ENCODE measurements around the gene PLEKHA1.

Gene PLEKHA1

GRCh38 chr10:122373721-122374120 lies 787 bp upstream of the PLEKHA1 start:
- no peak for DNase-seq (ENCODE audit: low read depth)
- peak overlapping the region; percentile 65 for H3K4me3 ChIP-seq (ENCODE audit: low read depth, low read length)

GRCh38 chr10:122374859-122375678 lies 561 bp downstream of the PLEKHA1 start:
- peak overlapping the region; percentile 78 for H3K4me3 ChIP-seq (ENCODE audit: low read depth, low read length)
- DNase-seq (ENCODE audit: low read depth): peak; percentile 30

DNA sequence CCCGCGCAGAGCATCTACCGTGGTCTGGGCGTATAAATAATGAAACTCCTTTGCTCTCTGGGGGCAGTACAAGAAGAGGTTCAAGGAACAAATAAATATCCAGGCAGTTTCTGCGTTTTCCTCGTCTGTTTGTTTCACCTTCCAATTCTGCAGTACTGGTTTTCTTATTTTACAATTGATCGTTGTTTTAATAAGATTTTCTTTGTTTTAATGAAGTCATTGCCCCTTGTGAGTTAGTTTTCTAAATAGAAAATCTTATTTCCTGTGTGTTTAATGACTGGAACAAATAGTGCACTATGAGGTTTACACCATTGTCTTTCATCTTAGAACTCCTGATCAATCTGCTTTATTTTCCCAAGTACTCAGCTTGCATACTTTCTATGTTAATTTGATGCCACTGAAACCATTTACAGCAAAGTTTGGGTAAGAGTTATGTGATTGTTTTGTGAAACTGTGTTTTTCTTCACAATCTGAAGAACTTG lies 1.2 kb downstream of the PLEKHA1 start:
- no peak for DNase-seq (ENCODE audit: low read depth)
- peak overlapping the region; percentile 78 for H3K4me3 ChIP-seq (ENCODE audit: low read depth, low read length)

DNA sequence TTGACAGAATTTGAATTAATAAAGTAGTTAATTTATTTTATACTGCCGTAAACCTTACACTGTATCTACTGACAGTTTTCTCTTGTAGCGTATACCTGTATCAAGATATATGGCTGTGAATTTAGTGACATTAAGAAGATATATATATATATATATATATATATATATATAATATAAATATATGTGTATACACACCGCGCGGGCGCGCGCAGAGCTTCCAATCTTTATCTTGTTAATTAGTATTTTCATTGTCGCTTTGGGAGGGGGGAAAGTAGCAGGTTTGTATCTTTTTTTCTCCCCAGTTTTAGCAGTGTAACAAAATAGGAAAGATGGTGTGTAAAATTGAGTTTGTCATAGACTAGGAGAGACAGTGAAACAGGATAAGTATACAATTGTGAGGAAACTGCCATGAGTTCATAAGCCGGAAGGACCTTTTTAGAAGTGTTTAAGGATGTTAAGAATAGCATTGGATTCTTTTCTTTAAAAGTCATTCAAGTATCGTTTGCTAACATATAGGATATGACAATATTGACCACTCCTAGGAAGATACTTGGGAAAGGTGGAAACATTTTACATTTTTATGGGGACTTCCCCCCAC lies 2.0 kb downstream of the PLEKHA1 start:
- DNase-seq (ENCODE audit: low read depth): no peak
- no peak overlapping the region for H3K4me3 ChIP-seq (ENCODE audit: low read depth, low read length)

DNA sequence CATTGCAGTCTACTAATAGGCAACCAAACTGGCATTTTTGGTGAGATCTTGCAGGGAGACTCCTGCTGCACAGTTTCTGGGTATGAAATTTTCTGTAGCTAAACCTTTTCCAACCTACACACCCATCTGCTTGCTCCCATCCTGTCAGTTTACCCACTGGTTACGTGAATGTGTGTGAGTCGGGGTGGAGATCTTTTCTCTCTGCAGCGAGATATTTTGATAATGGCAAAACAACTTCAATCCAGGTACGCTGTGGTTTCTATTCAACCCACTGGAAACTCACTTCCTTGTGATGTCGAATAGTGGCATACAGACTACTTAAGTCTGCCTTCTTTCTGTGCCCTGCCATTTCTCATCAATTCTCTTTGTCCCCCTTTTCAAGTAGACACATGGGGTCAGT lies 4.5 kb downstream of the PLEKHA1 start:
- no peak overlapping the region for H3K4me3 ChIP-seq (ENCODE audit: low read depth, low read length)
- no peak for DNase-seq (ENCODE audit: low read depth)

GRCh38 chr10:122379537-122379936 lies 5.0 kb downstream of the PLEKHA1 start:
- H3K4me3 ChIP-seq (ENCODE audit: low read depth, low read length): no peak overlapping the region

DNA sequence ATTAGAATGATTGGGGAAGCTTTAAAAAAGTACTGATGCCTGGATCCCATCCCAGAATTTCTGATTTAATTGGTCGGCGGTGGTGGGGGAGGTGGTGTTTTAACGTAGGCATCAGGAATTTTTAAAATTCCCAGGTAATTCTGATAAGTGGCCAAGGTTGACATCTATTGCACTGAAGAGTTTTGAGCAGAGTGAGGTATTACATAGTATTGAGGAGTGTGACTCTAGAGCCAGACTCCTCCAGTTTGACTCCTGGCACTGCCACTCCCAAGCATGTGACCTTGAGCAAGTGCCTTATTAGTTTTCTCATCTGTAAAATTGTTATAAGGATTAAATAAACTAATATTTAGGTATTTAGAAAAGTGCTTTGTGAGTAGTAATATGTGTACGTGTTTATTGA lies 6.2 kb downstream of the PLEKHA1 start:
- H3K4me3 ChIP-seq (ENCODE audit: low read depth, low read length): no peak overlapping the region
- DNase-seq (ENCODE audit: low read depth): no peak

More at GRCh38 chr10:122379537-122379936, 5.0 kb downstream of the PLEKHA1 start:
- no peak for DNase-seq (ENCODE audit: low read depth)

DNA sequence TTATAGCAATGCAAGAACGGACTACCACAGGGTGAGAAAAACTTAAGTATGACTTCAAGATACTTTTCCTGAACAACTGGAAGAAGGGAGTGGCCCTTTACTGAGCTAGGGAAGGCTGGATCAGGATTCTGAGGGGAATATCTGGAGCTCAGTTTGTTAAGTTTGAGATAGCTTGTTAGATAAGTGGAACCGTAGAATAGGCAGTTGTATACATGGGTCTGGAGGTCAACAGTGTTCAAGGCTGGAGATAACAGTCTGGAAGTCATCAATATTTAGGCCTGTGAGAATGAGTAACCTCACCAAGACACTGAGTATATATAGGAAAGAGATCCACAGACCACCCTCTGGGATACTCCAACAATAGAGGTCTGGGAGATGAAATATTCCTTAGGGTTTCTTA lies 7.2 kb downstream of the PLEKHA1 start:
- no peak overlapping the region for H3K4me3 ChIP-seq (ENCODE audit: low read depth, low read length)

GRCh38 chr10:122386514-122386913 lies 12.0 kb downstream of the PLEKHA1 start:
- no peak overlapping the region for H3K4me3 ChIP-seq (ENCODE audit: low read depth, low read length)
- no peak for DNase-seq (ENCODE audit: low read depth)

More for the DNA sequence above, 7.2 kb downstream of the PLEKHA1 start:
- DNase-seq (ENCODE audit: low read depth): no peak

DNA sequence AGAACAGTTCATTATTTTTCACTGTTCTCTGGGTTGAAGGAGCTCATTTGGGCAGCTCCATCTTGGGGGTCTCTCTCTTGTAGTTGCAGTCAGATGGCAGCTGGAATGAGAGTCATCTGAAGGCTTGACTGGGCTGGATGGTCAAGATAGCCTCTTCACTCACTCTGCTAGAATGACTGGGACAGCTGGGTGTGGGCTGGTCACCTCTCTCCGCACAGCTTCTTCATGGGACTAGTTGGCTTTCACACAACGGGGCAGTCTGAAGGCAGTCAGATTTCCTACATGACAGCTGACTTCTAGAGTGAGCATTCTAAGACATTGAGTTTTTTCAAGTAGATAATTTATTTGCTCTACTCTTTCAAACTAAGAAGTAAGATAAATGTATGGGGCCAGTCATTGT lies 13.1 kb downstream of the PLEKHA1 start:
- no peak for DNase-seq (ENCODE audit: low read depth)
- no peak overlapping the region for H3K4me3 ChIP-seq (ENCODE audit: low read depth, low read length)

GRCh38 chr10:122388287-122388997 lies 13.9 kb downstream of the PLEKHA1 start:
- no peak for DNase-seq (ENCODE audit: low read depth)
- no peak overlapping the region for H3K4me3 ChIP-seq (ENCODE audit: low read depth, low read length)

- no peak for DNase-seq (ENCODE audit: low read depth)
- H3K4me3 ChIP-seq (ENCODE audit: low read depth, low read length): no peak overlapping the region
Observed at GRCh38 chr10:122390271-122390670, 15.8 kb downstream of the PLEKHA1 start.

GRCh38 chr10:122390679-122391078 lies 16.2 kb downstream of the PLEKHA1 start:
- H3K4me3 ChIP-seq (ENCODE audit: low read depth, low read length): no peak overlapping the region
- no peak for DNase-seq (ENCODE audit: low read depth)

DNA sequence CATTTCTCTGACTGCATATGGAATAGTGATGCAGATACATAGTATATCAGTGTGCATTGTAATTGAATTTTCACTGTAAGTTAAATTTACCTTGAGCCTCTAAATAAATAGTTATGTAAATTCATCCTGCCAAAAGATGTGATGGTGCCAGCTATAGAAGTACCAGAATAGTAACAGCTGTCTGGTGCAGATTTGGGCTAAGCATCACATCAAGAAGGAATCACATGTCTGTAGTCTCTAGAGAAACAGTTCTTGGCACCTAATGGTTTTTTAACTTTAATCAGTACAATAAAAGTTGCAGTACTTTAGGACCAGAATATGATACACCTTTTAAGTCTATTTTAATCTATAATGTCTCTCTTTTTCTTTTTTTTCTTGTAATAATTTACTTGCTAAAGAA lies 17.4 kb downstream of the PLEKHA1 start:
- DNase-seq (ENCODE audit: low read depth): no peak
- H3K4me3 ChIP-seq (ENCODE audit: low read depth, low read length): no peak overlapping the region

DNA sequence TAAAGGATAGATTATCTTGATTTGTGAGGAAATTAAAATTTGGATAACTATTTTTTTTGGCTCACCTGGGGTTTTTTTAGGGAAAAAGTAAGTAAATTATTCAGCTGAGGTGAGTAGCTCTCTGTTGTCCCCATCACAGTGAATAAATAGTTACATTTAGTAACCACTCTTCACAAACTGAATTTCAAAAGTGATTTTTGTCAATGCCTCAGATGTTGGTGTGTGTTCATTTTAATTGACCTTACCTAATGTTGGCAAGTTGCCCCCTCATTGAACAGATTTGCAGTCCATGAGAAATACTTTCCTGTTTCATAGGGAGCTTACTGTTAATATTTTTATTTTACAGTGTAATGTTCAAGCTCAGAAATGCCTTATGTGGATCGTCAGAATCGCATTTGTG lies 18.3 kb downstream of the PLEKHA1 start:
- DNase-seq (ENCODE audit: low read depth): no peak
- no peak overlapping the region for H3K4me3 ChIP-seq (ENCODE audit: low read depth, low read length)

GRCh38 chr10:122393288-122393687 lies 18.8 kb downstream of the PLEKHA1 start:
- no peak for DNase-seq (ENCODE audit: low read depth)
- H3K4me3 ChIP-seq (ENCODE audit: low read depth, low read length): no peak overlapping the region

DNA sequence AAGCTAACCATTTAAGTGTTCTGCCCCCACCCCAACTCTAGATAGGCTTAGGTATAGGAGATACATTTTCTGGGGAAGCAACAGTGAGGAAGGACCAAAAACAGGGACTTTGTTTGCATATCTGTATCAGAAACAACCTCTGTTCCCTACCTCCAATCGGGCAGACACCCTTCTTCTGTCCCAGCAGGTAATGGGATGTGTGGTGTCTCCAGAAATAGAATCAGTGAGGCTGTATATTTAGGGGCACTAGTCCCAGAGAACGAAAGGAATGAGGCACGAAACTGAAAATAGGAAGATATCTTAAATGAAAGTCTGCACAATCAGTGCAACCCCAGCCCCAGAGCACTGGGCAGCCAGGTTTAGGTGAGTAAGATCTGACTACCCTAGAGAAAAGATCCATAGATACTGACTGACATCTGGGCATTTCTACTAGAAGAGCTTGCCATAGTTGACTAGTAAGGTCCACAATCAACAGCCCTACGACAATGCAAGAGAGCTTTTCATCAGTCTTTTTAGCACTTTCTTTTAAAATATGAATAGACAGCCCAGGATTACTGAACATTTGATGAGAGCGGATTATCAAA lies 28.1 kb downstream of the PLEKHA1 start:
- no peak overlapping the region for H3K4me3 ChIP-seq (ENCODE audit: low read depth, low read length)
- DNase-seq (ENCODE audit: low read depth): no peak

- H3K4me3 ChIP-seq (ENCODE audit: low read depth, low read length): no peak overlapping the region
Observed at GRCh38 chr10:122404576-122404975, 30.1 kb downstream of the PLEKHA1 start.

DNA sequence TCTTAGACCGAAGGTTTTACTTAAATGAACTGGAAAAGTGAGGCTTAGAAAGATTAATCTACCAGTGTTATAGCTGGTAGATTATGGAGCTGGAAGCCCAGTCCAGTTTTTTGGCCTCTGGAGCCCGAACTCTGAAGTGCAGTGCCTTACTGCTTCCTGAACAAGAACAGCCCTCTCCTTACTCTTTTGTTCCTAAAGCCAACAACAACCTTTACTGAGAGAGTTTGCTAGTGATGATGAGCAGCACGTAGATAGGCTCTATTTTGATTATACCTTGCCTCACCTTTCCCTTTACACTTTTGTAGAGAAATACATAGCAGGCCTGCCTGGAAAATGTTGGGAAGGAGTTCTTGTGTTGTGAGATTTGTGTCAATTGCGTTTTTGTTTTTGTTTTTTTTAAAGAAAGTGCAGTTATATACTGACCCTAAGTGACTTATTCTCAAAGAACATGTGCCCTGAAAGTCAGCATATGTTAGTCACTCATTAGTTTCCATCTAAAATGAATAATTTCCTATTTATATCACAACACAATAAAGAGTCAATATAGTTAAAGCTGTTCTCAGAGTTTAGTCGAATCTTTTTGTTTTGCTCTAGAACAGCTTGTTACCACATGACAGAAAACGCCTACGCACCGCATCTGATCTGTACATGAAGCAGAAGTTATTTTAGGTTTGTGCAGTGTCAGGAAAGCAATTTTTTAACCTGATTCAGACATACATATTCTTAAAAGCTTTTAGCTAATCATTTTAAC lies 33.0 kb downstream of the PLEKHA1 start:
- no peak overlapping the region for H3K4me3 ChIP-seq (ENCODE audit: low read depth, low read length)
- DNase-seq (ENCODE audit: low read depth): peak; percentile 24

More at GRCh38 chr10:122404576-122404975, 30.1 kb downstream of the PLEKHA1 start:
- DNase-seq (ENCODE audit: low read depth): no peak
